Lower leg skin (tissue), 3 donors: Measurements from ENCODE around the gene NAPB.

Experiments used
- POLR2A ChIP-seq, 2 donors: fragments of 450-650 bp; IDR thresholded peaks; one replicate each; pipeline ENCODE4 v1.6.1; 2016 to 2017; ENCODE audit warnings: antibody characterized with exemption in 2 of 2, mild to moderate bottlenecking in 1 of 2, moderate library complexity in 1 of 2
- TF ChIP-seq, protein P1 (sequence below), 3 donors: fragments of 450-650 bp; IDR thresholded peaks; one replicate each; pipeline ENCODE4 v1.5.1; 2016; ENCODE audit warnings: antibody characterized with exemption in 3 of 3, mild to moderate bottlenecking in 3 of 3, moderate library complexity in 2 of 3

DNA sequence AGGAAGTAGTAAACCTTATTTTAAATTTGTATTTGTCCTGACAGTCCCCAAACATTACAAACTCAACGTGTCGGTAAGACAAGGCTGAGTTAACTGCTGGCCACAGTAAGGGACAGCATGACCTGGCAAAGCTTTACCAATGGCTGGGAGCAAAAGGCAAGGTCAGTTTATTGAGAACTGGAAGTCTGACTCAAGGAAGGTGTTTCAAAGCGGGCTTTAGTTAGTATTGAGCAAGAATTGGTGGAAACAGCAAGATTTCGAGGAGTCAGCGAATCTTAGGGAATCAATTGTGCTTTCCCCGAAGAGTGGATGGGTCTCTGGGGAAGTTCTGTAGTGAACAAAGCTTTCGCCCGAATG, 60.2 kb downstream of the NAPB start:
- TF ChIP-seq, protein P1, sequence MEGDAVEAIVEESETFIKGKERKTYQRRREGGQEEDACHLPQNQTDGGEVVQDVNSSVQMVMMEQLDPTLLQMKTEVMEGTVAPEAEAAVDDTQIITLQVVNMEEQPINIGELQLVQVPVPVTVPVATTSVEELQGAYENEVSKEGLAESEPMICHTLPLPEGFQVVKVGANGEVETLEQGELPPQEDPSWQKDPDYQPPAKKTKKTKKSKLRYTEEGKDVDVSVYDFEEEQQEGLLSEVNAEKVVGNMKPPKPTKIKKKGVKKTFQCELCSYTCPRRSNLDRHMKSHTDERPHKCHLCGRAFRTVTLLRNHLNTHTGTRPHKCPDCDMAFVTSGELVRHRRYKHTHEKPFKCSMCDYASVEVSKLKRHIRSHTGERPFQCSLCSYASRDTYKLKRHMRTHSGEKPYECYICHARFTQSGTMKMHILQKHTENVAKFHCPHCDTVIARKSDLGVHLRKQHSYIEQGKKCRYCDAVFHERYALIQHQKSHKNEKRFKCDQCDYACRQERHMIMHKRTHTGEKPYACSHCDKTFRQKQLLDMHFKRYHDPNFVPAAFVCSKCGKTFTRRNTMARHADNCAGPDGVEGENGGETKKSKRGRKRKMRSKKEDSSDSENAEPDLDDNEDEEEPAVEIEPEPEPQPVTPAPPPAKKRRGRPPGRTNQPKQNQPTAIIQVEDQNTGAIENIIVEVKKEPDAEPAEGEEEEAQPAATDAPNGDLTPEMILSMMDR (IDR thresholded peaks at IDR 0.05), result no peak
- no peak for TF ChIP-seq POLR2A (IDR thresholded peaks at IDR 0.05)
